Stomach smooth muscle (tissue), 2 donors: ENCODE measurements around the gene LY86.

Experiments used
- H3K27ac ChIP-seq: one replicate; pipeline ENCODE4 v1.7.0; 2013; ENCODE audit warnings: mild to moderate bottlenecking, low read length, inconsistent platforms
- H3K27me3 ChIP-seq, 2 donors: one replicate each; pipeline ENCODE4 v1.7.0; 2013; ENCODE audit warnings: low read length in 2 of 2; ENCODE audit not compliant: insufficient read depth in 2 of 2, control insufficient read depth in 1 of 2
- H3K36me3 ChIP-seq, 2 donors: one replicate each; pipeline ENCODE4 v1.7.0; 2013; ENCODE audit warnings: low read length in 2 of 2; ENCODE audit not compliant: control insufficient read depth in 2 of 2, insufficient read depth in 2 of 2
- H3K4me1 ChIP-seq: one replicate; pipeline ENCODE4 v1.7.0; 2013; ENCODE audit warnings: low read length; ENCODE audit not compliant: control insufficient read depth, insufficient read depth
- H3K4me3 ChIP-seq, 2 donors: one replicate each; pipeline ENCODE4 v1.7.0; 2013; ENCODE audit warnings: low read length in 2 of 2
- H3K9ac ChIP-seq, 2 donors: one replicate each; pipeline ENCODE4 v1.7.0; 2013; ENCODE audit warnings: low read length in 2 of 2, mild to moderate bottlenecking in 1 of 2
- H3K9me3 ChIP-seq, 2 donors: one replicate each; pipeline ENCODE4 v1.7.0; 2013; ENCODE audit warnings: low read length in 2 of 2; ENCODE audit not compliant: control insufficient read depth in 2 of 2
- donor health status: healthy.
- donor health status: Pancreatic carcinoma.

The LY86 gene

DNA sequence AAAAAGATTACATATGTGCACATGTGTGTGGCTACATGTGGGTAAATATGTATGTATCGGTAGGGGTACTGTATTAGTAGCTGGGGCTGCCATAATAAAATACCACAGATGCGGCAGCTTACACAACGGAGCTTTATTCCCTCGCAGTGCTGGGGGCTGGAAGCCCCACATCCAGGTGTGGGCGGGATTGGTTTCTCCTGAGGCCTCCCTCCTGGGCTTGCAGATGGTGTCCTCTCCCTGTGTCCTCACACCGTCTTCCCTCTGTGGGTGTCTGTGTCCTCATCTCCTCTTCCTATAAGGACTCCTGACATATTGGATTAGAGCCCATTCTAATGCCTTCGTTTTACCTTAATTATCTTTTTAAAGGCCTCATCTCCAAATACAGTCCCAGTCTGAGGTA lies 97.7 kb downstream of the LY86 start:
- Histone ChIP-seq H3K4me3 (no peak overlapping the region), H3K9ac (no peak overlapping the region), H3K4me1 (peaks cover 12% of the 10 kb centered on the region), H3K27me3 (no peaks in the 10 kb centered on the region), H3K27ac (no peak overlapping the region), H3K9me3 (peaks cover 0 to 2% of the 10 kb centered on the region in 2 donors), H3K36me3 (no peaks in the 10 kb centered on the region)

DNA sequence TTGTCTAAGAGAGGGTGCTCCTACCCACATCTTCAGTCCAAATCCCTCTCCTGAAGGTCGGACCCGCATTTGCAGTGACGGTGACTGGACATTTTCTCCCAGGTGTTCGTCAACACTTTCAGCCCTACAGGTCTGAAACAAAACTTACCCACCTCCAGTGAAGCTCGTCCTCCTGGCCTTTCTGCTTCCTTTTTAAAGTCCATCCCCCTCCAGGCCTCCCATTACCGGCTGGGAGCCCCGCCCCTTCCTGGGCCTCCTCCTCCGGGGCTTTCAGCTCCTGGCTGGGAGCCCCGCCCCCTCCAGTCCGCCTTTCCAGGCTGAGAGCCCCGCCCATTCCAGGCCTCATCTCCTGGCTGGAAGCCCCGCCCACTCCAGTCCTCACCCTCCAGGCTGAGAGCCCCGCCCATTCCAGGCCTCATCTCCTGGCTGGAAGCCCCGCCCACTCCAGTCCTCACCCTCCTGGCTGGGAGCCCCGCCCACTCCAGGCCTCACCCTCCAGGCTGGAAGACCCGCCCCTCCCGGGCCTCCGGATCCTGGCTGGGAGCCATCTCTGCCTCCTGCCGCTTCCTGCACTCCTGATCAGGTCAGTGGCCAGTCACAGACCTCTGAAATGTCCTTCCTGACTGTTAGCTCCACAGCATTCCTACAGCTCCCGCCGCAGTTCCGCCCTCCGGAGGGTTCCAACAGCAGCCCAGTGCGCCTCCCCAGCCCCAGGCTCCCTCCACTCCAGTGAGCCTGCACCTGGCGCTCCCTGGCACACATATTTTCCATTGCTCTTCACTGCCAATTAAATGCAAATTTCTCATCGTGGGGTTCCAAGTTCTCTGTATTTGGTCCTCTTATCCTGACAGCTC lies 98.5 kb downstream of the LY86 start:
- H3K4me3 ChIP-seq, result peak overlapping the region in 1 of 2 donors; percentile 15
- peaks cover 0 to 3% of the 10 kb centered on the region in 2 donors for H3K9me3 ChIP-seq
- H3K27me3 ChIP-seq, result no peaks in the 10 kb centered on the region
- peaks cover 12% of the 10 kb centered on the region for H3K4me1 ChIP-seq
- no peak overlapping the region for H3K9ac ChIP-seq
- no peaks in the 10 kb centered on the region for H3K36me3 ChIP-seq
- H3K27ac ChIP-seq, result no peak overlapping the region

DNA sequence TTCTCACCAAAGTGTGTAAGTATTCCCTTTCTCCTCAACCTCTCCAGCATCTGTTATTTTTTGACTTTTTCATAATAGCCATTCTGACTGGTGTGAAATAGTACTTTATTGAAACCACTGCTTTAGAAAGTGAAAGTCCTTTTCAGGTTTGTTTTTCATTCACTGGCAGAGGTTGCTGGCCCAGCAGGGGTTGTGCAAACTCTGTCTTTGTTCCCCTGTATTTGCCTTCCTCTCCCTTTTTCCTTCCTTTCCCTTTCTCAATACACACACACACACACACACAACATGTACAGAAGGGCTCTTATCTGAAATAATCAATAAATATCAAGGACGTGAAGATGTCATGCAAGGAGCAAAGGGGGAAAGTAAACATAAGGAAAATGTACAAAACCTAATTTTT lies 99.8 kb downstream of the LY86 start:
- no peaks in the 10 kb centered on the region for H3K36me3 ChIP-seq
- H3K9ac ChIP-seq, result no peak overlapping the region
- no peak overlapping the region for H3K27ac ChIP-seq
- peaks cover 12% of the 10 kb centered on the region for H3K4me1 ChIP-seq
- no peak overlapping the region for H3K4me3 ChIP-seq
- peaks cover 0 to 3% of the 10 kb centered on the region in 2 donors for H3K9me3 ChIP-seq
- no peaks in the 10 kb centered on the region for H3K27me3 ChIP-seq

DNA sequence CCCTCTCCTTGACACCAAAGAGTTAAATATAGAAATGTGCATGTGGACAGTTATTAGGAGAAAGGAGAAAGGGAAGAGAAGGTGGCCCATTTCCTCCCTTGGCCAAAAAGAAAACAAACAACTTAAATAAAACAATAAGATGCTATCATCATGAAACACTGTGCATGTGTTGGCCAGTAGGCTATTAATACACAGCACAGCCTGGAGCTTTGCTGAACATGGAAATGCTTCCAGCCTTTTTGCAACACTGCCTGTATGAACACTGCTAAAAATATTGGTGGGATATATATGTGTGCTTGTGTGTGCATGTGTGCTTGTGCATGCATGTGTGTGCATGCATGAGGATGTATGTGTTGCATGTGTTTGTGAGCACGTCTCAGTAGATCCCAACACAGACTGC lies 100.4 kb downstream of the LY86 start:
- Histone ChIP-seq H3K4me3 (no peak overlapping the region), H3K27me3 (no peaks in the 10 kb centered on the region), H3K9ac (no peak overlapping the region), H3K36me3 (no peaks in the 10 kb centered on the region), H3K27ac (no peak overlapping the region), H3K4me1 (peaks cover 12% of the 10 kb centered on the region), H3K9me3 (peaks cover 0 to 3% of the 10 kb centered on the region in 2 donors)

DNA sequence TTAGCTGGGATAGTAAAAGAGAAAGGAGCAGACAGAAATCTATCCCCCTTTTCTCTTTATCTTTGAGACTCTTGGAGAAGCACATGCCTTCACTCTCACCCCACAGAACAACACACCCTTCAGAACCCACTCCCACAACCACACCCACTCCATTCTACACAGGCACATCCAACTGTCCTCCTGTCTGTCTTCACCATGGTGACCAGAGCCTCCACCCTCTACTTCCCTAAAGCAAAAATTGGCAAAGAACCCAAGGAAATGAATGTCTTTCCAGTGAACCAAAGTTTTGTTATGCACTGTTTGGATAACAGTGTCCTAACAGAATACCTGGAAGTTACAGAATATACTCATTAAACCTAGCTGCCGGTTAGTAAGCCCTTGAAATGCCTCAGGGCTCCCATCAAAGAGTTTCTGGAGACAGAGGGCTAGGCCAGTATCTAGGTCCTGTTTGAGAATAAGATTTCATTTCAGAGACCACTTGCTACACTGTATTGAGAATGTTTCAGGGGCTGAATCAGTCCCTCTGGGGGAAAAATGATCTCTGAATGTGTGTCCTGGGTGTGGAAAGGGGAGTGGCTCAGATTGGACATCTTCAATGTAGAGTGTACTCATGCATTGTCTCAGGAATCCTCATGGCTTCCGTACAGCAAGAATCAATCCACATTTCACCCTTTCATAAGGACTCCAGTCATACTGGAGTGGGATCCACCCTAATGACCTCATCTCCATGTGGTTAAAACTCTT lies 101.1 kb downstream of the LY86 start:
- peak overlapping the region; percentile 60 for H3K27ac ChIP-seq
- H3K4me1 ChIP-seq, result peaks cover 17% of the 10 kb centered on the region
- H3K9ac ChIP-seq, result no peak overlapping the region

DNA sequence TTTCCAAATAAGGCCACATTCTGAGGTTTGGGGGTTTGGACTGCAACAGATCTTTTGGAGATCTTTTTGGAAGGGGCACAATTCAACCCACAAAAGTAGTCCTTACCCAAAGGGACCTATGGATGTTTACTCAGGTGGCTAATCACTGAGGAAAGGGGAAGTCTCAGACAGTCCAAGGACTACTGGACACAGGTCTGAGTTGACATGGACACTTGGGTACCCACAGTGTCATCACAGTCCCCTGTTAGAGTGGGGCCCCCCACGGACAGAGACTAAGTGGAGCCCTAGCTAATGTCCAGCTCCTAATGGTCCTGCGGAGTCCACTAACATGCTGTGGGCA lies 101.6 kb downstream of the LY86 start:
- H3K27ac ChIP-seq, result peak overlapping the region; percentile 60

More for the DNA sequence above, 101.1 kb downstream of the LY86 start:
- no peaks in the 10 kb centered on the region for H3K27me3 ChIP-seq
- no peaks in the 10 kb centered on the region for H3K36me3 ChIP-seq
- H3K9me3 ChIP-seq, result peaks cover 0 to 3% of the 10 kb centered on the region in 2 donors
- H3K4me3 ChIP-seq, result no peak overlapping the region

DNA sequence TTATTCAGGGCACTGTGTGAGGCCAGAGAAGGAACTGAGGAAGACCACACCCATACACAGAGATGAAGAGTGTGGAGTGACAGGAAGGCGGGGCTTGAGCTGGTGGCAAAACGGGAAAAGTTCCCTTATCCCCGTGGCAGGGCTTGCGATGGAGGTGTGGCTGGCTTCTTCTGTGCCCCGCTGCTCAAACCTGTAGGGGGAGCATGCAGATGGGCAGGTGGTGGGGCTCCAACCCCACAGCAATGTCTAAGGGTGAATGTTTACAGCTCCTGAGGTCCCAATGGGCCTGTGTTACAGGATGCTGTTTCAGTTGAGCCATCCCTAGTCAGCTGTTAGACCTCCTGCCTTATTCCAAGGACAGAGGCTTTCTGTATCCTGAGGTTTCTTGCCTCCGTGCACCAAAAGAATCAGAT lies 105.9 kb downstream of the LY86 start:
- Histone ChIP-seq H3K27ac (no peak overlapping the region), H3K4me3 (no peak overlapping the region), H3K4me1 (peaks cover 34% of the 10 kb centered on the region), H3K9me3 (peaks cover 0 to 3% of the 10 kb centered on the region in 2 donors), H3K9ac (no peak overlapping the region), H3K36me3 (no peaks in the 10 kb centered on the region), H3K27me3 (no peaks in the 10 kb centered on the region)

More for the DNA sequence above, 101.6 kb downstream of the LY86 start:
- Histone ChIP-seq H3K36me3 (no peaks in the 10 kb centered on the region), H3K9me3 (peaks cover 0 to 3% of the 10 kb centered on the region in 2 donors), H3K4me1 (peaks cover 21% of the 10 kb centered on the region), H3K4me3 (no peak overlapping the region), H3K9ac (no peak overlapping the region), H3K27me3 (no peaks in the 10 kb centered on the region)

DNA sequence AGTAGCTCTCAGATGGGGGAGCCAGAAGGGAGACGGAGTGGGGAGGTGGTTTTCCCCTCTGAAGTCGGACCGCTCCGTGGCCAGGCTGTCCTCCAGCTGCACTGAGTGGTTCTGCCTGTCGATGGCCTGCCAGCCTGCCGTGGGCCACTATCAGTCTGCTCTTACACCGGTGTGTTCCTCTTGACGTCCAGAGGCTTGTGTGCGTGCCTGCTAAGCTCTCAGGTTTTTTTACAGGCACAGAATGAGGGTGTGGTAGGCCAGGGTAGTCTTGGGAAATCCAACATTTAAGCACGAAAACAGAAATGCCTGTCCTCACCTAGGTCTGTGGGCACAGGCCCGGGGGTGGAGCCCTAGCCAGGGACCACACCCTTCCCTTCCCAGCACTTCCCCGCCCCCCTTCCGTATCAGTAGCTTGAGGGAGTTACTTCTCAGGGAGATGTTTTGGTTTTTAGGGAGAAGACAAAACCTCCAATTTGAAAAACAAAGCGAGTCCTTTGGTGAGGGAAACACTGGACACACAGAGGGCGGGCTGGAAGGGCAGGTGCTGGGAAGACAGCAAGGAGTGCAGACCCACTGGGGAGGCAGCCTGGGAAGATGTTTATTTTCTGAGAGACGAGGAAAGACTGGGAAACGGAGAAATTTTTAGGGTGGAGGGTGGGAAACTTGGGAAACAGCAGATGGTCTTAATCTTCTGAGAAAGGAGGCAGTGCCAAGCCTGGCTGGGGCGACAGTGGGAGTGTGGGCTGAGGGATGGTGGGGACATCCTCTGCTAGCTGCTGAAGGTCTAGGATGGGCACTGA lies 106.5 kb downstream of the LY86 start:
- no peaks in the 10 kb centered on the region for H3K36me3 ChIP-seq
- no peak overlapping the region for H3K9ac ChIP-seq
- peak overlapping the region; percentile 18 for H3K27ac ChIP-seq
- no peaks in the 10 kb centered on the region for H3K27me3 ChIP-seq
- peaks cover 38% of the 10 kb centered on the region for H3K4me1 ChIP-seq
- peaks cover 0 to 3% of the 10 kb centered on the region in 2 donors for H3K9me3 ChIP-seq
- H3K4me3 ChIP-seq, result peak overlapping the region in 1 of 2 donors; percentile 29

DNA sequence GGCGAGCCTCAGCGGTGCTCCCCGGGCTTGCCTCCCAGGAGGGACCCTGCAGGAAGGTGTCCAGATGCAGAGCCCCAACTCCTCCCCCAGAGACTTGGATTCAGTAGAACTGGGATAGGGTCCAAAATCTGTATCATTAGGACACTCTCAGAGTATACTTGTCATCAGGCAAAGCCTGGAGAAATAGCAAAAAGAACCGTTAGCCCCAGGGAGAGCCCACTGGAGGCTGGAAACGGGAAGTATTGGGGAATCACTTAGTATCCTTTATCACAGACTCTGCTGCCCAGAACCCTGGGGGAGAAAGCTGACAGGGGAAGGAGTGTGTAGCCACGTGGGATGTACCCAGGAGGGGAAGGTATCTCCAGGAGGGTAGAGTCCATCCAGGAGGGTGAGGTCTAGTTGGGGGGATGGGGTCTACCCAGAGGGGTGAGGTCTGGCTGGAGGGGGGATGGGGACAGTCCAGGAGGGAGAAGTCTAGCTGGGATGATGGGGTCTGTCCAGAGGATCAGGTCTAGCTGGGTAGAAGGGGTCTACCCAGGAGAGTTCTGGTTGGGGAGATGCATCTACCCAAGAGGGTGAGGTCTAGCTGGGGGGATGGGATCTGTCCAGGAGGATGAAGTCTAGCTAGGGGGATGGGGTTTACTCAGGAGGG lies 107.2 kb downstream of the LY86 start:
- H3K9ac ChIP-seq, result no peak overlapping the region
- peaks cover 42% of the 10 kb centered on the region for H3K4me1 ChIP-seq
- no peaks in the 10 kb centered on the region for H3K27me3 ChIP-seq

DNA sequence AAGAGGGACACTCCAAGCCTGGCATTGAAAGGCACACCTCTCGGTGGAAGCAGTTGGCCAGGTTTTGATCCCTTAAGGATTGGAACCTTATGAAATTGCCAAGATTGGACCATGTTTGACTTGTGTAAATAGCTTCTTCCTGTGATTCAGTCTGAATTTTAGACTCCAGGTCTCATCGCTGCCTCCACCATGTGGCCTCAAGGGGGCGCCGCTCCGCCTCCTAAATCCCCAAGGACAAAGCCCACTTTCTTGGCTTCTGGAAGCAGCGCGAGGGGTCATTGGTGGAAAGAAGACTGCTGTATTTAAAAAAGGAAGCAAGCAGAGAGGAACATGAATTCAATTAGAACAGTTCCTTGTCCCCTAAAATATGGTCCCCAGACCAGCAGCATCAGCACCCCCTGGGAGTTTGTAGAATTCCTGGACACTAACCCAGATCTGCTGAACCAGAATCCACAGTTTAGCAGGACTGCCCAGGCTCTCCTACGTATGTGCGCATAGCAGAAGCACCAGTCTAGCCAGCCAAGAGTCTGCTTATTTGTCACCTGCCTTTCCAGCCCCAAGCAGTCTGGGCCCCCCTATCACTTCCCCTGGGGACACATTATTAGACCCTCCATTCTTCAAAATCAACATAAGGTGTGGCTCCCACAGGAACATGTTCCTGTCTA lies 108.5 kb downstream of the LY86 start:
- peaks cover 42% of the 10 kb centered on the region for H3K4me1 ChIP-seq
- no peaks in the 10 kb centered on the region for H3K36me3 ChIP-seq
- no peaks in the 10 kb centered on the region for H3K9me3 ChIP-seq
- H3K27ac ChIP-seq, result no peak overlapping the region
- H3K9ac ChIP-seq, result no peak overlapping the region
- H3K4me3 ChIP-seq, result no peak overlapping the region
- H3K27me3 ChIP-seq, result no peaks in the 10 kb centered on the region

More for the DNA sequence above, 107.2 kb downstream of the LY86 start:
- peak overlapping the region; percentile 18 for H3K27ac ChIP-seq
- peak overlapping the region in 1 of 2 donors; percentile 29 for H3K4me3 ChIP-seq
- no peaks in the 10 kb centered on the region for H3K36me3 ChIP-seq
- peaks cover 0 to 3% of the 10 kb centered on the region in 2 donors for H3K9me3 ChIP-seq
